H1 (cell line): ENCODE results near the gene WDR6. TPM values are rescaled to one million over a fixed set of nuclear protein-coding genes. Genes with fewer than 3 reads are reported as not detected.

ENCODE experiments used
- CTCF ChIA-PET: fragments of 300-600 bp; sonication (Branson Sonifier 250); formaldehyde crosslinking; loops from one replicate; lab custom pipeline; 2021; ENCODE audit not compliant: partially characterized antibody; lab: Charles Lee
- POLR2A ChIA-PET: fragments of 300-600 bp; sonication (Branson Sonifier 250); formaldehyde crosslinking; loops from one replicate; lab custom pipeline; 2021; ENCODE audit warnings: inconsistent platforms; ENCODE audit not compliant: partially characterized antibody; lab: Charles Lee
- DNase-seq, 2 experiments: peaks; one replicate each; pipeline versions ENCODE4 v3.0.0 to v3.0.0-alpha.2; 2010 to 2022; ENCODE audit warnings: low spot score in 2 of 2, low read depth in 1 of 2, mixed read lengths in 1 of 2
- FAIRE-seq: peaks from 2 replicates; lab custom pipeline; 2011; peaks lifted over from hg19 to GRCh38; lab: Jason Lieb, UNC
- H2AFZ ChIP-seq: 2 replicates; pipeline ENCODE4 v1.8.1; 2012; ENCODE audit warnings: low read length, inconsistent platforms
- H2AK5ac ChIP-seq: 2 replicates; pipeline ENCODE4 v1.6.1; 2013; ENCODE audit warnings: low read depth, low read length
- H2BK120ac ChIP-seq: replicated peaks from 2 replicates; pipeline ENCODE3; 2013; ENCODE audit warnings: low read depth, low read length, inconsistent platforms
- H2BK12ac ChIP-seq: 2 replicates; pipeline ENCODE4 v1.6.1; 2013; ENCODE audit warnings: low read depth, low read length
- H2BK15ac ChIP-seq: 2 replicates; pipeline ENCODE4 v1.6.1; 2013; ENCODE audit warnings: low read length
- H2BK20ac ChIP-seq: 2 replicates; pipeline ENCODE4 v1.6.1; 2013; ENCODE audit warnings: low read length
- H2BK5ac ChIP-seq: 2 replicates; pipeline ENCODE4 v1.6.1; 2013; ENCODE audit warnings: low read depth, low read length
- H3K14ac ChIP-seq: 2 replicates; pipeline ENCODE4 v1.6.1; 2013; ENCODE audit warnings: inconsistent platforms; ENCODE audit not compliant: insufficient read length
- H3K18ac ChIP-seq: 2 replicates; pipeline ENCODE4 v1.6.1; 2013; ENCODE audit warnings: low read length; ENCODE audit errors: extremely low read depth
- H3K23ac ChIP-seq: 2 replicates; pipeline ENCODE4 v1.6.1; 2013; ENCODE audit warnings: inconsistent platforms; ENCODE audit not compliant: insufficient read length
- H3K23me2 ChIP-seq: 2 replicates; pipeline ENCODE4 v1.6.1; 2013; ENCODE audit warnings: low read depth, low read length
- H3K27ac ChIP-seq: 2 replicates; pipeline ENCODE4 v1.6.1; 2011; ENCODE audit warnings: low read depth, low read length, inconsistent platforms
- H3K27me3 ChIP-seq, 4 experiments: replicated peaks in 1 of 4; 1 replicate in 1 of 4; 2 replicates in 3 of 4; pipeline versions ENCODE4 v1.6.1 to v1.8.1; 2011 to 2013; ENCODE audit warnings: low read length in 3 of 4, mild to moderate bottlenecking in 3 of 4, inconsistent platforms in 2 of 4, mixed read lengths in 2 of 4, moderate library complexity in 1 of 4; ENCODE audit not compliant: control insufficient read depth in 3 of 4, insufficient read depth in 3 of 4; ENCODE audit errors: extremely low read depth in 1 of 4
- H3K36me3 ChIP-seq, 4 experiments: 2 replicates each; pipeline versions ENCODE4 v1.6.1 to v1.8.1; 2011 to 2013; ENCODE audit warnings: mild to moderate bottlenecking in 4 of 4, low read length in 3 of 4, moderate library complexity in 2 of 4, control low read depth in 1 of 4, inconsistent platforms in 1 of 4; ENCODE audit not compliant: insufficient read depth in 4 of 4, control insufficient read depth in 2 of 4
- H3K4ac ChIP-seq: replicated peaks from 2 replicates; pipeline ENCODE3; 2013; ENCODE audit warnings: low read length, low read depth, mixed read lengths, inconsistent platforms; ENCODE audit not compliant: insufficient read length
- H3K4me1 ChIP-seq, 4 experiments: replicated peaks in 1 of 4; 1 replicate in 1 of 4; 2 replicates in 3 of 4; pipeline versions ENCODE4 v1.6.1 to v1.8.1; 2011 to 2013; ENCODE audit warnings: low read length in 3 of 4, inconsistent platforms in 2 of 4, mixed read lengths in 1 of 4; ENCODE audit not compliant: insufficient read depth in 4 of 4, control insufficient read depth in 3 of 4
- H3K4me2 ChIP-seq, 2 experiments: 2 replicates each; pipeline versions ENCODE4 v1.6.1 to v1.8.1; 2011 to 2013; ENCODE audit warnings: low read depth in 2 of 2, low read length in 2 of 2, control low read depth in 1 of 2, inconsistent platforms in 1 of 2, mild to moderate bottlenecking in 1 of 2; ENCODE audit not compliant: insufficient read depth in 1 of 2
- H3K4me3 ChIP-seq, 4 experiments: fragments of 200-600, 300-600 bp in 1 of 4; sonication (generic), shearing (Covaris generic), sonication (Bioruptor Twin) in 1 of 4; 2 replicates each; pipeline versions ENCODE4 v1.5.1 to v1.8.1; 2011 to 2016; ENCODE audit warnings: low read length in 4 of 4, low read depth in 3 of 4, control low read depth in 2 of 4, inconsistent platforms in 2 of 4, mild to moderate bottlenecking in 2 of 4, mixed read lengths in 1 of 4, moderate library complexity in 1 of 4; ENCODE audit not compliant: insufficient read depth in 2 of 4; ENCODE audit errors: extremely low read depth in 1 of 4
- H3K56ac ChIP-seq: replicated peaks from 2 replicates; pipeline ENCODE3; 2013; ENCODE audit warnings: low read depth, mild to moderate bottlenecking, mixed read lengths, low read length, inconsistent platforms; ENCODE audit not compliant: insufficient read length
- H3K79me1 ChIP-seq: 2 replicates; pipeline ENCODE4 v1.6.1; 2013; ENCODE audit warnings: low read depth, low read length, control low read depth
- H3K79me2 ChIP-seq, 2 experiments: 2 replicates each; pipeline versions ENCODE4 v1.6.1 to v1.8.1; 2012 to 2013; ENCODE audit warnings: low read length in 2 of 2, mild to moderate bottlenecking in 2 of 2, inconsistent platforms in 1 of 2; ENCODE audit not compliant: insufficient read depth in 2 of 2, control insufficient read depth in 1 of 2
- H3K9ac ChIP-seq, 4 experiments: replicated peaks in 1 of 4; 1 replicate in 1 of 4; 2 replicates in 3 of 4; pipeline versions ENCODE4 v1.6.1 to v1.8.1; 2011 to 2013; ENCODE audit warnings: low read depth in 3 of 4, low read length in 3 of 4, control low read depth in 2 of 4, mild to moderate bottlenecking in 2 of 4, moderate library complexity in 2 of 4, inconsistent platforms in 1 of 4; ENCODE audit errors: extremely low read depth in 1 of 4
- H3K9me3 ChIP-seq, 2 experiments: 2 replicates each; pipeline versions ENCODE4 v1.6.1 to v1.8.1; 2012 to 2013; ENCODE audit warnings: mild to moderate bottlenecking in 2 of 2, moderate library complexity in 2 of 2, control low read depth in 1 of 2, inconsistent platforms in 1 of 2, low read depth in 1 of 2, low read length in 1 of 2, mixed read lengths in 1 of 2; ENCODE audit not compliant: insufficient read depth in 2 of 2
- H4K20me1 ChIP-seq, 2 experiments: replicated peaks in 1 of 2; 2 replicates each; pipeline versions ENCODE3 to v1.8.1; 2011 to 2013; ENCODE audit warnings: inconsistent platforms in 2 of 2, low read length in 2 of 2, mild to moderate bottlenecking in 1 of 2; ENCODE audit not compliant: insufficient read depth in 2 of 2, control insufficient read depth in 1 of 2
- H4K5ac ChIP-seq: 2 replicates; pipeline ENCODE4 v1.6.1; 2013; ENCODE audit warnings: low read length, low read depth, mixed read lengths, inconsistent platforms; ENCODE audit not compliant: insufficient read length
- H4K8ac ChIP-seq: 2 replicates; pipeline ENCODE4 v1.8.0; 2013; ENCODE audit warnings: mild to moderate bottlenecking, moderate library complexity, low read length, inconsistent platforms; ENCODE audit not compliant: insufficient read depth; ENCODE audit errors: extremely low read depth
- H4K91ac ChIP-seq: replicated peaks from 2 replicates; pipeline ENCODE3; 2013; ENCODE audit warnings: low read length, mixed read lengths, inconsistent platforms; ENCODE audit not compliant: insufficient read length
- CREB1 ChIP-seq: IDR thresholded peaks from 2 replicates; pipeline ENCODE4 v1.6.1; 2012; ENCODE audit warnings: inconsistent platforms
- KDM5A ChIP-seq: fragments of 200-600 bp; IDR thresholded peaks from 2 replicates; pipeline ENCODE4 v1.7.1; 2012; ENCODE audit warnings: mild to moderate bottlenecking, low read length, inconsistent platforms, mixed read lengths
- RBBP5 ChIP-seq: IDR thresholded peaks from 2 replicates; pipeline ENCODE4 v1.7.1; 2012; ENCODE audit warnings: low read depth, mild to moderate bottlenecking, inconsistent platforms, low read length, moderate library complexity, borderline replicate concordance
- WGBS, 2 experiments: shearing (Covaris generic) in 1 of 2; methylation state at CpG; one replicate each; pipeline versions ENCODE4 v1.1.6 to v1.1.7; 2013 to 2015; ENCODE audit warnings: low lambda C conversion rate in 2 of 2, mixed read lengths in 2 of 2, inconsistent platforms in 1 of 2, low coverage in 1 of 2, missing lambda C conversion rate in 1 of 2; ENCODE audit not compliant: insufficient replicate concordance in 2 of 2, insufficient coverage in 1 of 2, insufficient read length in 1 of 2; ENCODE audit errors: extremely low coverage in 1 of 2, missing lambda C conversion rate in 1 of 2; 5-methylcytosine and 5-hydroxymethylcytosine counted together
- polyA plus RNA-seq, 7 experiments: library from polyadenylated mRNA; depleted of rRNA in 3 of 7; stranded (reverse) in 5 of 7; unstranded in 2 of 7; fragments of >200 nt in 5 of 7; fragments of 200-250 nt in 2 of 7; gene quantifications; 1 replicate in 5 of 7; 2 replicates in 1 of 7; 4 replicates in 1 of 7; pipeline versions ENCODE4 v1.2.1 to v1.2.3, GENCODE V29; 2011 to 2013; ENCODE audit warnings: missing spikeins in 2 of 7, mixed read lengths in 2 of 7
- total RNA-seq: library from RNA; stranded (reverse); fragmentation: NEBNext Ultra II Directional; extraction: Animal tissue kit (Norgen Biotek cat#: 25700); gene quantifications from 2 replicates; pipeline ENCODE4 v1.2.1, GENCODE V29; 2021

WDR6 gene
- total and polyA plus RNA-seq, 2 of the 8 experiments (the other 6 are each of a cell fraction or from before 2014, with no cell fraction given) = 180 to 257 TPM

DNA sequence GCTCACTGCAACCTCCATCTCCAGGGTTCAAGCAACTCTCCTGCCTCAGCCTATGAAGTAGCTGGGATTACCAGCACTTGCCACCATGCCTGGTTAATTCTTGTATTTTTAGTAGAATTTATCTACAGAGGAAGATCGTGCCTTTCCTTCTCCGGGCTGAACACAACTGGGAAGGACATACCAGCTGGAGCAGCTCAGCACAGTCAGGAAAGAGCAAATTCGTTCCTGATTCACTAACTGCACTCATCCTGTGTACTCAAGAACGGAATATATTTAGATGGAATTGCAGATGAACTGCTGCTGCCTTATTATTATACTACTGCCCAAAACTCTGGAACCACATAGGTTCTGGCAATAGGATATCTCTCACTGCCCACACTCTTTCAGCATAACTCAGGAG, 44.3 kb upstream of the WDR6 start:
- Histone ChIP-seq H2AFZ (no peak overlapping the region), H3K4me2 (peak overlapping the region in 1 of 2 experiments; percentile 63; a peak in 2 of 4 replicates), H3K36me3 (peaks cover 2 to 27% (median 12%) of the 10 kb centered on the region in 4 experiments; a peak in 7 of 8 replicates), H3K23ac (no peak overlapping the region), H3K14ac (no peak overlapping the region), H3K4me3 (no peak overlapping the region), H3K4me1 (peaks cover 3 to 8% (median 5%) of the 10 kb centered on the region in 4 experiments; a peak in 6 of 7 replicates), H3K4ac (no peak overlapping the region), H3K79me2 (peaks cover 0 to 4% of the 10 kb centered on the region in 2 experiments; a peak in 1 of 4 replicates), H2BK120ac (no peak overlapping the region), H3K9ac (0 out of 7 replicates have a peak overlapping the region, but pooled peaks of 1 of the 4 experiments have one; percentile 18), H4K8ac (no peak overlapping the region), H2AK5ac (0 out of 2 replicates have a peak overlapping the region, but pooled peaks have one; percentile 53), H3K27me3 (no peaks in the 10 kb centered on the region), H4K91ac (no peak overlapping the region), H3K56ac (no peak overlapping the region), H4K20me1 (no peaks in the 10 kb centered on the region), H2BK15ac (no peak overlapping the region), H2BK12ac (peak overlapping the region; percentile 33; the same call in 1 of the 2 replicates), H3K27ac (no peak overlapping the region), H2BK5ac (peak overlapping the region; percentile 3; the same call in 1 of the 2 replicates), H2BK20ac (no peak overlapping the region), H3K79me1 (peaks cover 9% of the 10 kb centered on the region), H3K9me3 (no peaks in the 10 kb centered on the region), H3K23me2 (no peaks in the 10 kb centered on the region), H3K18ac (no peak overlapping the region), H4K5ac (no peak overlapping the region)
- TF ChIP-seq KDM5A (no peak), CREB1 (no peak), RBBP5 (no peak)
- ChIA-PET CTCF (interaction anchor here (1.3 kb wide), 1 partner anchor 10 kb away, joined by 3 read pairs; no protein-coding TSS in a partner anchor), POLR2A (interaction anchor here (0.6 to 1.5 kb wide), 2 partner anchors 44 to 206 kb away, joined by 3 to 5 read pairs; partner anchors contain the start of gene WDR6)
- 81% methylated on average over 4 of the region's 4 CpGs; no CpG with 5 or more reads in 1 of the 2 experiments for WGBS, 2 experiments
- no peak for FAIRE-seq
- no peak for DNase-seq
